ENCODE results near the gene SETD2. TPM values are rescaled to one million over a fixed set of nuclear protein-coding genes. Genes with fewer than 3 reads are reported as not detected.

SETD2 gene
- total RNA-seq, 1 experiment from 2014 or later = 60.8 TPM

- Histone ChIP-seq H2BK20ac (ENCODE audit: low read depth, low read length, poor library complexity, severe bottlenecking) (no peak overlapping the region), H3K79me2 (ENCODE audit: insufficient read depth, low read length) (no peaks in the 10 kb centered on the region), H3K4me2 (ENCODE audit: insufficient read depth, insufficient read length, low read length) (no peak overlapping the region), H2BK5ac (ENCODE audit: insufficient read length, low read length) (no peak overlapping the region), H4K8ac (replicated peaks; ENCODE audit: insufficient read length, low read depth, low read length) (no peak overlapping the region), H3T11ph (ENCODE audit: low read length) (no peak overlapping the region), H3K14ac (ENCODE audit: insufficient read depth, low read length) (no peak overlapping the region), H4K20me1 (ENCODE audit: control insufficient read depth, insufficient read depth, insufficient read length) (no peaks in the 10 kb centered on the region), H3K9me3 (ENCODE audit: control insufficient read depth, low read depth, low read length) (no peaks in the 10 kb centered on the region), H3K27me3 (ENCODE audit: insufficient read depth, low read length) (no peaks in the 10 kb centered on the region), H3K79me1 (ENCODE audit: insufficient read depth, low read depth, low read length, poor library complexity, severe bottlenecking) (no peaks in the 10 kb centered on the region), H2BK120ac (ENCODE audit: low read depth, low read length, poor library complexity, severe bottlenecking) (no peak overlapping the region), H3K23me2 (ENCODE audit: insufficient read length, low read depth, low read length, poor library complexity, severe bottlenecking) (no peaks in the 10 kb centered on the region), H2BK12ac (ENCODE audit: insufficient read length, low read depth, low read length) (no peak overlapping the region), H3K4me1 (ENCODE audit: insufficient read depth, low read length) (no peaks in the 10 kb centered on the region), H3K56ac (ENCODE audit: insufficient read length, low read depth, low read length) (no peak overlapping the region), H4K5ac (ENCODE audit: insufficient read length, low read depth, low read length) (no peak overlapping the region), H4K91ac (ENCODE audit: insufficient read length, low read depth, low read length) (no peak overlapping the region), H2BK15ac (ENCODE audit: low read depth, low read length) (no peak overlapping the region), H3K18ac (ENCODE audit: insufficient read length, low read depth, low read length) (no peak overlapping the region), H3K9ac (ENCODE audit: extremely low read depth, insufficient read length, low read length) (no peak overlapping the region), H3K27ac (ENCODE audit: insufficient read length, low read depth, low read length) (no peak overlapping the region), H2AK5ac (ENCODE audit: insufficient read length, low read length) (no peak overlapping the region), H3K4ac (ENCODE audit: low read depth, low read length) (no peak overlapping the region), H3K23ac (ENCODE audit: insufficient read length, low read depth, low read length) (no peak overlapping the region), H2AFZ (ENCODE audit: low read length) (no peak overlapping the region)
- H3K36me3 Mint-ChIP-seq (ENCODE audit: insufficient read depth in 1 of 3, low read depth in 3 of 3) = peaks cover 23 to 63% (median 57%) of the 10 kb centered on the region in 3 experiments
- H3K27ac Mint-ChIP-seq = no peak overlapping the region
- no peaks in the 10 kb centered on the region for H3K4me1 Mint-ChIP-seq
- H3K4me3 Mint-ChIP-seq = no peak overlapping the region
- no peak for TF ChIP-seq CTCF (conservative IDR thresholded peaks at IDR 0.05)
- no peak for DNase-seq
- no peaks in the 10 kb centered on the region for H3K27me3 Mint-ChIP-seq (ENCODE audit: low read depth)
- H3K9me3 Mint-ChIP-seq = no peaks in the 10 kb centered on the region
- WGBS (ENCODE audit: extremely low coverage, insufficient read length, low lambda C conversion rate) = no CpG with 5 or more reads among the region's 2 CpGs
Measured at GRCh38 chr3:47035645-47036044, 128.3 kb downstream of the SETD2 start.

Measured in H9 (cell line).